ENCODE measurements around the gene BCR.
"Not testable (repeated sequence)": the region's sequence is repeated elsewhere in the genome, so short reads cannot be mapped to it uniquely, and the experiment has no call there.

The BCR gene

GRCh38 chr22:23356094-23356493 is 175.8 kb downstream of the BCR start:
- no peak overlapping the region for H3K27ac Mint-ChIP-seq
- H3K9me3 Mint-ChIP-seq: no peaks in the 10 kb centered on the region
- peaks cover 4% of the 10 kb centered on the region for H3K4me1 Mint-ChIP-seq (ENCODE audit: low read depth)
- H3K36me3 Mint-ChIP-seq (ENCODE audit: low read depth): no peaks in the 10 kb centered on the region
- H3K27me3 Mint-ChIP-seq (ENCODE audit: low read depth): peaks cover 30% of the 10 kb centered on the region
- H3K4me3 Mint-ChIP-seq: no peak overlapping the region

GRCh38 chr22:23357053-23357452 is 176.7 kb downstream of the BCR start:
- peaks cover 4% of the 10 kb centered on the region for H3K4me1 Mint-ChIP-seq (ENCODE audit: low read depth)
- no peaks in the 10 kb centered on the region for H3K9me3 Mint-ChIP-seq
- H3K27ac Mint-ChIP-seq: no peak overlapping the region
- peaks cover 30% of the 10 kb centered on the region for H3K27me3 Mint-ChIP-seq (ENCODE audit: low read depth)
- no peaks in the 10 kb centered on the region for H3K36me3 Mint-ChIP-seq (ENCODE audit: low read depth)
- no peak overlapping the region for H3K4me3 Mint-ChIP-seq

GRCh38 chr22:23359583-23360123 is 179.3 kb downstream of the BCR start:
- Mint-ChIP-seq H3K27ac (no peak overlapping the region), H3K27me3 (ENCODE audit: low read depth) (peaks cover 14% of the 10 kb centered on the region), H3K4me1 (ENCODE audit: low read depth) (no peaks in the 10 kb centered on the region), H3K4me3 (no peak overlapping the region), H3K36me3 (ENCODE audit: low read depth) (no peaks in the 10 kb centered on the region), H3K9me3 (no peaks in the 10 kb centered on the region)

GRCh38 chr22:23361676-23362075 is 181.4 kb downstream of the BCR start:
- peaks cover 22% of the 10 kb centered on the region for H3K27me3 Mint-ChIP-seq (ENCODE audit: low read depth)
- H3K9me3 Mint-ChIP-seq: no peaks in the 10 kb centered on the region
- no peak overlapping the region for H3K4me3 Mint-ChIP-seq
- no peaks in the 10 kb centered on the region for H3K4me1 Mint-ChIP-seq (ENCODE audit: low read depth)
- no peak overlapping the region for H3K27ac Mint-ChIP-seq
- no peaks in the 10 kb centered on the region for H3K36me3 Mint-ChIP-seq (ENCODE audit: low read depth)

GRCh38 chr22:23363683-23364082 is 183.4 kb downstream of the BCR start:
- H3K9me3 Mint-ChIP-seq: no peaks in the 10 kb centered on the region
- H3K4me1 Mint-ChIP-seq (ENCODE audit: low read depth): no peaks in the 10 kb centered on the region
- no peak overlapping the region for H3K27ac Mint-ChIP-seq
- H3K36me3 Mint-ChIP-seq (ENCODE audit: low read depth): no peaks in the 10 kb centered on the region
- H3K27me3 Mint-ChIP-seq (ENCODE audit: low read depth): peaks cover 30% of the 10 kb centered on the region
- H3K4me3 Mint-ChIP-seq: no peak overlapping the region

- Mint-ChIP-seq H3K27ac (no peak overlapping the region), H3K27me3 (ENCODE audit: low read depth) (peaks cover 34% of the 10 kb centered on the region), H3K9me3 (no peaks in the 10 kb centered on the region), H3K4me3 (no peak overlapping the region), H3K4me1 (ENCODE audit: low read depth) (no peaks in the 10 kb centered on the region), H3K36me3 (ENCODE audit: low read depth) (no peaks in the 10 kb centered on the region)
These were observed 184.1 kb downstream of the BCR start for GRCh38 chr22:23364389-23364788.

- Mint-ChIP-seq H3K9me3 (no peaks in the 10 kb centered on the region), H3K27ac (no peak overlapping the region), H3K4me1 (ENCODE audit: low read depth) (no peaks in the 10 kb centered on the region), H3K36me3 (ENCODE audit: low read depth) (no peaks in the 10 kb centered on the region), H3K27me3 (ENCODE audit: low read depth) (peaks cover 36% of the 10 kb centered on the region), H3K4me3 (no peak overlapping the region)
These were observed 185.2 kb downstream of the BCR start for GRCh38 chr22:23365524-23365923.

GRCh38 chr22:23365961-23366360 is 185.7 kb downstream of the BCR start:
- no peak overlapping the region for H3K27ac Mint-ChIP-seq
- no peaks in the 10 kb centered on the region for H3K9me3 Mint-ChIP-seq
- H3K4me1 Mint-ChIP-seq (ENCODE audit: low read depth): no peaks in the 10 kb centered on the region
- no peak overlapping the region for H3K4me3 Mint-ChIP-seq
- H3K27me3 Mint-ChIP-seq (ENCODE audit: low read depth): peaks cover 36% of the 10 kb centered on the region
- H3K36me3 Mint-ChIP-seq (ENCODE audit: low read depth): no peaks in the 10 kb centered on the region

GRCh38 chr22:23367196-23367595 is 186.9 kb downstream of the BCR start:
- H3K36me3 Mint-ChIP-seq (ENCODE audit: low read depth): not testable (repeated sequence)

More at GRCh38 chr22:23367196-23367595, 186.9 kb downstream of the BCR start:
- not testable (repeated sequence) for H3K9me3 Mint-ChIP-seq; H3K4me3 Mint-ChIP-seq; H3K27ac Mint-ChIP-seq; H3K4me1 Mint-ChIP-seq (ENCODE audit: low read depth)
- peaks cover 36% of the 10 kb centered on the region for H3K27me3 Mint-ChIP-seq (ENCODE audit: low read depth)
